GM12891 (cell line): ENCODE measurements around the gene CPVL.

ENCODE experiments used
- PAX5 ChIP-seq: IDR thresholded peaks from 2 replicates; pipeline ENCODE4 v1.6.1; 2011; ENCODE audit warnings: low read length, moderate library complexity, mild to moderate bottlenecking; ENCODE audit not compliant: insufficient read depth, severe bottlenecking
- POLR2A ChIP-seq: IDR thresholded peaks from 2 replicates; pipeline ENCODE4 v1.6.1; 2011; ENCODE audit warnings: low read depth, low read length, control low read depth
- POLR2AphosphoS5 ChIP-seq: IDR thresholded peaks from 2 replicates; pipeline ENCODE4 v1.6.1; 2011; ENCODE audit warnings: low read depth, low read length, control low read depth
- POU2F2 ChIP-seq: IDR thresholded peaks from 2 replicates; pipeline ENCODE4 v1.6.1; 2011; ENCODE audit warnings: low read depth, mild to moderate bottlenecking, control low read depth, low read length, moderate library complexity
- SPI1 ChIP-seq: IDR thresholded peaks from 2 replicates; pipeline ENCODE4 v1.6.1; 2011; ENCODE audit warnings: low read depth, low read length, control low read depth
- TAF1 ChIP-seq: IDR thresholded peaks from 2 replicates; pipeline ENCODE4 v1.6.1; 2011; ENCODE audit warnings: low read depth, low read length, control low read depth

- TF ChIP-seq POLR2AphosphoS5 (no peak), TAF1 (no peak), PAX5 (no peak), POLR2A (no peak), SPI1 (no peak), POU2F2 (no peak)
Observed at GRCh38 chr7:29014725-29015124, 131.6 kb downstream of the CPVL start.
